Activated naive CD8-positive, alpha-beta T cell treated with anti-CD3 and anti-CD28 coated beads, Interleukin-2, amount 50 U/mL, for 24 hours (primary cell): Measurements from ENCODE around the gene MED31.
"Not testable (repeated sequence)": the region's sequence is repeated elsewhere in the genome, so short reads cannot be mapped to it uniquely, and the experiment has no call there.

ENCODE experiments used
- ATAC-seq: fragments of 150-1000 bp; cut with Tn5 transposase; one replicate; pipeline ENCODE4 v1.10.0; 2021
- DNase-seq: peaks from one replicate; pipeline ENCODE4 v3.0.0; 2021
- H3K27ac Mint-ChIP-seq: one replicate; pipeline ENCODE4 v1.8.0; 2021; ENCODE audit warnings: mild to moderate bottlenecking, mixed read lengths
- H3K27me3 Mint-ChIP-seq: one replicate; pipeline ENCODE4 v1.8.0; 2021; ENCODE audit warnings: mixed read lengths
- H3K36me3 Mint-ChIP-seq: one replicate; pipeline ENCODE4 v1.8.0; 2021; ENCODE audit warnings: low read depth, mixed read lengths
- H3K4me1 Mint-ChIP-seq: one replicate; pipeline ENCODE4 v1.8.0; 2021; ENCODE audit warnings: mixed read lengths
- H3K4me3 Mint-ChIP-seq: one replicate; pipeline ENCODE4 v1.8.0; 2021; ENCODE audit warnings: mild to moderate bottlenecking, moderate library complexity, mixed read lengths
- H3K9me3 Mint-ChIP-seq: one replicate; pipeline ENCODE4 v1.8.0; 2021; ENCODE audit warnings: mixed read lengths

Gene MED31

GRCh38 chr17:6655732-6656361, 4.4 kb upstream of the MED31 start:
- H3K9me3 Mint-ChIP-seq, ATAC-seq, H3K27me3 Mint-ChIP-seq, H3K36me3 Mint-ChIP-seq, H3K27ac Mint-ChIP-seq, DNase-seq: not testable (repeated sequence)
- Mint-ChIP-seq H3K4me3 (peak overlapping the region; percentile 77), H3K4me1 (peaks cover 50% of the 10 kb centered on the region)

GRCh38 chr17:6654841-6655731, 3.7 kb upstream of the MED31 start:
- ATAC-seq (no peak), DNase-seq (no peak)
- H3K27ac Mint-ChIP-seq = no peak overlapping the region
- peaks cover 6% of the 10 kb centered on the region for H3K27me3 Mint-ChIP-seq
- peaks cover 48% of the 10 kb centered on the region for H3K4me1 Mint-ChIP-seq
- peaks cover 8% of the 10 kb centered on the region for H3K36me3 Mint-ChIP-seq
- H3K4me3 Mint-ChIP-seq = peak overlapping the region; percentile 65
- no peaks in the 10 kb centered on the region for H3K9me3 Mint-ChIP-seq

- Mint-ChIP-seq H3K4me3 (peak overlapping the region; percentile 59), H3K9me3 (no peaks in the 10 kb centered on the region), H3K36me3 (peaks cover 24% of the 10 kb centered on the region), H3K4me1 (peaks cover 56% of the 10 kb centered on the region), H3K27me3 (peaks cover 6% of the 10 kb centered on the region), H3K27ac (peak overlapping the region; percentile 46)
- peak; percentile 41 for DNase-seq
- ATAC-seq = peak; percentile 20
Observed at GRCh38 chr17:6651919-6652452, 581 bp upstream of the MED31 start.

- Mint-ChIP-seq H3K27ac (no peak overlapping the region), H3K9me3 (no peaks in the 10 kb centered on the region), H3K36me3 (peaks cover 41% of the 10 kb centered on the region), H3K4me3 (no peak overlapping the region), H3K27me3 (no peaks in the 10 kb centered on the region), H3K4me1 (peaks cover 68% of the 10 kb centered on the region)
- no peak for DNase-seq
- no peak for ATAC-seq
Observed at GRCh38 chr17:6648181-6648580, 3.2 kb downstream of the MED31 start.

GRCh38 chr17:6643451-6644125, 7.8 kb downstream of the MED31 start:
- Mint-ChIP-seq H3K27ac (peak overlapping the region; percentile 99), H3K4me1 (peaks cover 66% of the 10 kb centered on the region), H3K27me3 (no peaks in the 10 kb centered on the region), H3K9me3 (no peaks in the 10 kb centered on the region), H3K36me3 (peaks cover 46% of the 10 kb centered on the region), H3K4me3 (peak overlapping the region; percentile 37)
- DNase-seq (no peak), ATAC-seq (no peak)

GRCh38 chr17:6642592-6642991, 8.8 kb downstream of the MED31 start:
- DNase-seq (no peak), ATAC-seq (no peak)
- Mint-ChIP-seq H3K4me1 (peaks cover 64% of the 10 kb centered on the region), H3K27ac (peak overlapping the region; percentile 99), H3K9me3 (no peaks in the 10 kb centered on the region), H3K36me3 (peaks cover 37% of the 10 kb centered on the region), H3K27me3 (no peaks in the 10 kb centered on the region), H3K4me3 (peak overlapping the region; percentile 96)

GRCh38 chr17:6641247-6641863, 10.1 kb downstream of the MED31 start:
- Mint-ChIP-seq H3K27me3 (no peaks in the 10 kb centered on the region), H3K4me1 (peaks cover 61% of the 10 kb centered on the region), H3K4me3 (peak overlapping the region; percentile 96), H3K9me3 (no peaks in the 10 kb centered on the region), H3K27ac (peak overlapping the region; percentile 99), H3K36me3 (peaks cover 37% of the 10 kb centered on the region)
- DNase-seq = no peak
- ATAC-seq = no peak

GRCh38 chr17:6640536-6641246, 10.7 kb downstream of the MED31 start, which contains the start of the genes KIAA0753 and TXNDC17:
KIAA0753 (minus strand) TSS chr17:6640711; CDS start chr17:6635103, 5,608 bp downstream.
TXNDC17 (plus strand) TSS chr17:6641060; CDS start chr17:6641083, 23 bp downstream.
- peak within 1 kb of the TSS; percentile 99 for H3K27ac Mint-ChIP-seq
- ATAC-seq (peak; percentile 88), DNase-seq (peak; percentile 97)
- H3K9me3 Mint-ChIP-seq = no peaks in the 10 kb centered on the region
- no peaks in the 10 kb centered on the region for H3K27me3 Mint-ChIP-seq
- H3K4me1 Mint-ChIP-seq = peaks cover 61% of the 10 kb centered on the region
- peak within 1 kb of the TSS; percentile 96 for H3K4me3 Mint-ChIP-seq
- H3K36me3 Mint-ChIP-seq = peaks cover 33% of the 10 kb centered on the region

- peak overlapping the region; percentile 96 for H3K4me3 Mint-ChIP-seq
- no peaks in the 10 kb centered on the region for H3K9me3 Mint-ChIP-seq
- H3K36me3 Mint-ChIP-seq = peaks cover 31% of the 10 kb centered on the region
- ATAC-seq = peak; percentile 25
- H3K27me3 Mint-ChIP-seq = no peaks in the 10 kb centered on the region
- H3K4me1 Mint-ChIP-seq = peaks cover 56% of the 10 kb centered on the region
- peak; percentile 35 for DNase-seq
- peak overlapping the region; percentile 99 for H3K27ac Mint-ChIP-seq
Observed at GRCh38 chr17:6639586-6640535, 11.5 kb downstream of the MED31 start.

GRCh38 chr17:6639014-6639585, 12.3 kb downstream of the MED31 start:
- no peaks in the 10 kb centered on the region for H3K27me3 Mint-ChIP-seq
- ATAC-seq (no peak), DNase-seq (no peak)
- H3K4me1 Mint-ChIP-seq = peaks cover 48% of the 10 kb centered on the region
- H3K4me3 Mint-ChIP-seq = peak overlapping the region; percentile 96
- H3K36me3 Mint-ChIP-seq = peaks cover 30% of the 10 kb centered on the region
- no peak overlapping the region for H3K27ac Mint-ChIP-seq
- no peaks in the 10 kb centered on the region for H3K9me3 Mint-ChIP-seq

- Mint-ChIP-seq H3K4me1 (peaks cover 40% of the 10 kb centered on the region), H3K27ac (no peak overlapping the region), H3K36me3 (peaks cover 29% of the 10 kb centered on the region), H3K4me3 (peak overlapping the region; percentile 96), H3K27me3 (no peaks in the 10 kb centered on the region), H3K9me3 (no peaks in the 10 kb centered on the region)
- ATAC-seq (no peak), DNase-seq (no peak)
Observed at GRCh38 chr17:6638046-6638908, 13.1 kb downstream of the MED31 start.

GRCh38 chr17:6637458-6637840, 14.0 kb downstream of the MED31 start:
- Mint-ChIP-seq H3K4me3 (no peak overlapping the region), H3K36me3 (peaks cover 28% of the 10 kb centered on the region)

More at GRCh38 chr17:6637458-6637840, 14.0 kb downstream of the MED31 start:
- ATAC-seq = no peak
- Mint-ChIP-seq H3K27me3 (no peaks in the 10 kb centered on the region), H3K4me1 (peaks cover 32% of the 10 kb centered on the region), H3K27ac (no peak overlapping the region), H3K9me3 (no peaks in the 10 kb centered on the region)
- no peak for DNase-seq
